Neural progenitor cell (in vitro differentiated cells): ENCODE data around the gene FYN.

Experiments used
- CTCF ChIP-seq: fragments of 200-600 bp; sonication (generic); IDR thresholded peaks from 2 replicates; pipeline ENCODE4 v1.5.1; 2017; ENCODE audit warnings: antibody characterized with exemption, mild to moderate bottlenecking
- EZH2phosphoT487 ChIP-seq: fragments of 200-600 bp; sonication (generic); IDR thresholded peaks from 2 replicates; pipeline ENCODE4 v1.6.1; 2017; ENCODE audit warnings: antibody characterized with exemption

DNA sequence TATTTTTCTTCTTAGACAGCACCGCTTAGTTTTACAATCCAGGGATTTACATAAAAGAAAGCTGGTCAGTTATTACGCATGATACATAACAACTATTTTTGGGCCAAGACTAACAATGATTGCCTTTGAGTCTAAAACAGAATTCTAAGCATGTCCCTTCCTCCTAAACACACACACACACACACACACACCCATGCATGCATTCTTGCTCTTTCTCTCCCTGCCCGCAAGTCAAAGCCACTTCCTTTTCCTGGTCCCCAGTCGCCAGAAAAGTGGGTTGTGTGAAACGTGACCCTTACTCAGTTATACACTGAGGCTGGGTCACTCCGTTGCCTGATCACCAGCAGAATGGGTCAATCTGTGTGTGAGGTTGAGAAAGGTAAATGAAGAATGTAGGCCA is 31.4 kb downstream of the FYN start:
- TF ChIP-seq CTCF (no peak), EZH2phosphoT487 (no peak)
